ENCODE data around the gene AMPH.

DNA sequence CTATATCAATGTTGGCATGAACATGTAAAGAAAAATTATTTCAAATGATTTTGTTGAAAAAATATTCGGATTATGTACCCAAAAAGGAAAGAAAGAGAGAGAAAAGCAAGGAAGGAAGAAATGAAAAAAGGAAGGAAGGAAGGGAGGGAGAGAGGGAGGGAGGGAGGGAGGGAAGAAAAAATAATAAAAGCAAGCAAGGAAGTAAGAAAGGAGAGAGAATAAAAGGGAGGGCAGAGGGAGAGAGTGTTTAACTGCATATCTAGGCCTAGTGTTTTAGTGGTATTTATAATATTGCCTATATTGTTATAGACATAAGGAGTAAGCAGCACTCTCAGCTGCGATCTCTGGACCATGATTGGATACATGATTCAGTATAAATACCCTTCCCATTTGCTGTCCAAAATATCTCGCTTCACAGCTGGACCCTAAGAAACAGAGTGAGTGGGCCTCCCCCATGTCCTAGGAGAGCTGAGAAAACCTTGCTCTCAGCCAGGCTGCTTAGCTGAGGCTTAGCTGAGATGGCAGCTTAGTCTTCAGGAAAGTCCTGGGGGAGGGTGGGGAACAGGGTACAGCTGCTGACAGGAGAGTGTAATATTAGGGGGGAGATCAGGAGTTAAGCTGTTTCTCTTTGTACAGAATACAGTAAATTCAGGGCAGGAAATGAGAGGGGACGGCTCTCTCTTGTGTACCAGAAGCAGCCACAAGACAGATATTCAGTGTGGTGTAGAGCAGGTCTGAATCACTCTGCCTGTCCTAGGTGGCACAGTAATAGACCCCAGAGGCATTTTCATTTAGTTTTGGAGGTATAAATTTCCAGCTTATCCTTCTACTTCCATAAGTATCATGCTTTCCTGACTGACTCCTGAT, 291.0 kb downstream of the AMPH start:
- no peak for TF ChIP-seq POLR2A (IDR thresholded peaks at IDR 0.05)
- TF ChIP-seq EP300 (IDR thresholded peaks at IDR 0.05): no peak
- TF ChIP-seq, protein P1, sequence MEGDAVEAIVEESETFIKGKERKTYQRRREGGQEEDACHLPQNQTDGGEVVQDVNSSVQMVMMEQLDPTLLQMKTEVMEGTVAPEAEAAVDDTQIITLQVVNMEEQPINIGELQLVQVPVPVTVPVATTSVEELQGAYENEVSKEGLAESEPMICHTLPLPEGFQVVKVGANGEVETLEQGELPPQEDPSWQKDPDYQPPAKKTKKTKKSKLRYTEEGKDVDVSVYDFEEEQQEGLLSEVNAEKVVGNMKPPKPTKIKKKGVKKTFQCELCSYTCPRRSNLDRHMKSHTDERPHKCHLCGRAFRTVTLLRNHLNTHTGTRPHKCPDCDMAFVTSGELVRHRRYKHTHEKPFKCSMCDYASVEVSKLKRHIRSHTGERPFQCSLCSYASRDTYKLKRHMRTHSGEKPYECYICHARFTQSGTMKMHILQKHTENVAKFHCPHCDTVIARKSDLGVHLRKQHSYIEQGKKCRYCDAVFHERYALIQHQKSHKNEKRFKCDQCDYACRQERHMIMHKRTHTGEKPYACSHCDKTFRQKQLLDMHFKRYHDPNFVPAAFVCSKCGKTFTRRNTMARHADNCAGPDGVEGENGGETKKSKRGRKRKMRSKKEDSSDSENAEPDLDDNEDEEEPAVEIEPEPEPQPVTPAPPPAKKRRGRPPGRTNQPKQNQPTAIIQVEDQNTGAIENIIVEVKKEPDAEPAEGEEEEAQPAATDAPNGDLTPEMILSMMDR (IDR thresholded peaks at IDR 0.05): no peak
